Endodermal cell (in vitro differentiated cells): ENCODE data around the gene WNK4. TPM values are rescaled to one million over a fixed set of nuclear protein-coding genes. Genes with fewer than 3 reads are reported as not detected.
"Not testable (repeated sequence)": the region's sequence is repeated elsewhere in the genome, so short reads cannot be mapped to it uniquely, and the experiment has no call there.

Experiments
- DNase-seq: peaks from one replicate; pipeline ENCODE4 v3.0.0-alpha.2; 2017
- H3K27ac ChIP-seq: 2 replicates; pipeline ENCODE4 v1.5.1; 2013; ENCODE audit warnings: mild to moderate bottlenecking, low read depth, low read length, moderate library complexity
- H3K27me3 ChIP-seq: 2 replicates; pipeline ENCODE4 v1.6.1; 2013; ENCODE audit warnings: mild to moderate bottlenecking, low read length, moderate library complexity; ENCODE audit not compliant: insufficient read depth, control insufficient read depth, poor library complexity, severe bottlenecking
- H3K36me3 ChIP-seq: 2 replicates; pipeline ENCODE4 v1.7.0; 2013; ENCODE audit warnings: mild to moderate bottlenecking, low read length, moderate library complexity; ENCODE audit not compliant: control insufficient read depth, insufficient read depth
- H3K4me1 ChIP-seq: one replicate; pipeline ENCODE4 v1.7.0; 2013; ENCODE audit warnings: low read length; ENCODE audit not compliant: control insufficient read depth, insufficient read depth
- H3K4me3 ChIP-seq: 2 replicates; pipeline ENCODE4 v1.5.1; 2013; ENCODE audit warnings: mild to moderate bottlenecking, low read length, moderate library complexity
- H3K9ac ChIP-seq: 2 replicates; pipeline ENCODE4 v1.6.1; 2013; ENCODE audit warnings: mild to moderate bottlenecking, low read length, moderate library complexity; ENCODE audit not compliant: poor library complexity, severe bottlenecking; ENCODE audit errors: extremely low read depth
- H3K9me3 ChIP-seq: 2 replicates; pipeline ENCODE4 v1.6.1; 2013; ENCODE audit warnings: mild to moderate bottlenecking, low read length, moderate library complexity; ENCODE audit not compliant: control insufficient read depth
- H3K27ac Mint-ChIP-seq: 2 replicates; pipeline ENCODE4 v1.8.0; 2020; ENCODE audit warnings: mixed read lengths
- H3K27me3 Mint-ChIP-seq: 2 replicates; pipeline ENCODE4 v1.8.0; 2021; ENCODE audit warnings: mild to moderate bottlenecking, mixed read lengths; ENCODE audit not compliant: insufficient read depth
- H3K36me3 Mint-ChIP-seq: 2 replicates; pipeline ENCODE4 v1.8.0; 2020; ENCODE audit warnings: low read depth, mixed read lengths
- H3K4me1 Mint-ChIP-seq: 2 replicates; pipeline ENCODE4 v1.8.0; 2020; ENCODE audit warnings: mixed read lengths
- H3K4me3 Mint-ChIP-seq: 2 replicates; pipeline ENCODE4 v1.8.0; 2020; ENCODE audit warnings: mild to moderate bottlenecking, moderate library complexity, mixed read lengths
- H3K9me3 Mint-ChIP-seq: 2 replicates; pipeline ENCODE4 v1.8.0; 2020; ENCODE audit warnings: mild to moderate bottlenecking, mixed read lengths
- WGBS, 2 experiments: methylation state at CpG; one replicate each; pipeline versions ENCODE4 v1.1.5 to v1.1.7; 2013; ENCODE audit warnings: missing lambda C conversion rate in 2 of 2, mixed read lengths in 1 of 2; ENCODE audit not compliant: insufficient coverage in 1 of 2, insufficient read length in 1 of 2; 5-methylcytosine and 5-hydroxymethylcytosine counted together
- total RNA-seq, 2 donors: library from RNA; stranded (reverse); fragmentation: NEBNext Ultra II Directional in 1 of 2; extraction: Animal tissue kit (Norgen Biotek cat#: 25700) in 1 of 2; gene quantifications; 2 replicates in 1 of 2; 3 replicates in 1 of 2; pipeline ENCODE4 v1.2.1, GENCODE V29; 2021
- TF ChIP-seq, protein P1 (sequence below): fragments of 200-600 bp; sonication (generic); conservative IDR thresholded peaks from 2 replicates; pipeline ENCODE4 v1.5.0; 2021; ENCODE audit warnings: antibody characterized with exemption, mild to moderate bottlenecking

WNK4 gene
- total RNA-seq, 2 donors from 2014 or later, result 2.1 to 3.3 TPM

DNA sequence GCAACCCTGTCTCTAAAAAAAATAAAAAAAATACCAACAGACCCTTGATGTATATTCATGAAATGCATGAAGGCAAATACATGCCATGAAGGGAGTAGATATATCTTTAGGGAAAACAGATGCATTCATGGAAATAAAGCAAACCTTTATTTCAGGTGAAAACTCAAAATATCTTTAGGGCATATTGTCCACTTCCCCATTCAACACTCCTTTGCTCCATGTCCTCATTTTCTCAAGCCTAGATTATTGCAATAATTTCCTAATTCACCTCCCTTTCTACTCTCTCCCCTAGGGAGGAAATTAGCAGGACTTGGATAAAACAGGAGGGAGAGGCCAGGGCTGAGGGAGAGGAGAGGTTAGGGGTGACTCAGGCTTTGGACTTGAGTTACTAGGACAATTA, 12.9 kb upstream of the WNK4 start:
- peaks cover 7% of the 10 kb centered on the region for H3K4me1 Mint-ChIP-seq
- H3K27me3 Mint-ChIP-seq, result peaks cover 21% of the 10 kb centered on the region
- Histone ChIP-seq H3K4me3 (no peak overlapping the region), H3K4me1 (peaks cover 4% of the 10 kb centered on the region), H3K36me3 (no peaks in the 10 kb centered on the region), H3K27me3 (peaks cover 13% of the 10 kb centered on the region), H3K9me3 (no peaks in the 10 kb centered on the region), H3K27ac (no peak overlapping the region), H3K9ac (no peak overlapping the region)
- no peaks in the 10 kb centered on the region for H3K9me3 Mint-ChIP-seq
- TF ChIP-seq, protein P1, sequence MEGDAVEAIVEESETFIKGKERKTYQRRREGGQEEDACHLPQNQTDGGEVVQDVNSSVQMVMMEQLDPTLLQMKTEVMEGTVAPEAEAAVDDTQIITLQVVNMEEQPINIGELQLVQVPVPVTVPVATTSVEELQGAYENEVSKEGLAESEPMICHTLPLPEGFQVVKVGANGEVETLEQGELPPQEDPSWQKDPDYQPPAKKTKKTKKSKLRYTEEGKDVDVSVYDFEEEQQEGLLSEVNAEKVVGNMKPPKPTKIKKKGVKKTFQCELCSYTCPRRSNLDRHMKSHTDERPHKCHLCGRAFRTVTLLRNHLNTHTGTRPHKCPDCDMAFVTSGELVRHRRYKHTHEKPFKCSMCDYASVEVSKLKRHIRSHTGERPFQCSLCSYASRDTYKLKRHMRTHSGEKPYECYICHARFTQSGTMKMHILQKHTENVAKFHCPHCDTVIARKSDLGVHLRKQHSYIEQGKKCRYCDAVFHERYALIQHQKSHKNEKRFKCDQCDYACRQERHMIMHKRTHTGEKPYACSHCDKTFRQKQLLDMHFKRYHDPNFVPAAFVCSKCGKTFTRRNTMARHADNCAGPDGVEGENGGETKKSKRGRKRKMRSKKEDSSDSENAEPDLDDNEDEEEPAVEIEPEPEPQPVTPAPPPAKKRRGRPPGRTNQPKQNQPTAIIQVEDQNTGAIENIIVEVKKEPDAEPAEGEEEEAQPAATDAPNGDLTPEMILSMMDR, result no peak
- no peaks in the 10 kb centered on the region for H3K36me3 Mint-ChIP-seq
- H3K4me3 Mint-ChIP-seq, result no peak overlapping the region
- DNase-seq, result no peak
- no peak overlapping the region for H3K27ac Mint-ChIP-seq

DNA sequence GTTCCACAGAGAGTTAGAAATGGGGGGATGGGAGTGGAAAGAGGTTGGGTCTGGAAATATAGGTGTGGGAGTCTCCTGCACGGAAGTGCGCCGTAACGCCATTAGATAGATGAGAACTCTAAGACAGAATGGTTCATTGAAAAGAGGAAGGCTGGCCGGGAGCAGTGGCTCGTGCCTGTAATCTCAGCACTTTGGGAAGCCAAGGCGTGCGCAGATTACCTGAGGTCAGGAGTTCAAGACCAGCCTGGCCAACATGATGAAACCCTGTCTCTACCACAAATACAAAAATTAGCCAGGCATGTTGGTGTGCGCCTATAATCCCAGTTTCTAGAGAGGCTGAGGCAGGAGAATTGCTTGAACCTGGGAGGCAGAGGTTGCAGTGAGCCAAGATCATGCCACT, 12.4 kb upstream of the WNK4 start:
- H3K4me3 ChIP-seq, H3K4me1 ChIP-seq, H3K27ac Mint-ChIP-seq, H3K9me3 ChIP-seq, H3K36me3 Mint-ChIP-seq, H3K9ac ChIP-seq, H3K4me3 Mint-ChIP-seq, H3K4me1 Mint-ChIP-seq, H3K27me3 ChIP-seq, H3K27ac ChIP-seq, DNase-seq, H3K9me3 Mint-ChIP-seq, H3K36me3 ChIP-seq: not testable (repeated sequence)
- peaks cover 16% of the 10 kb centered on the region for H3K27me3 Mint-ChIP-seq
- WGBS, 2 experiments, result 89 to 92% methylated on average over 7 to 9 of the region's 9 CpGs

DNA sequence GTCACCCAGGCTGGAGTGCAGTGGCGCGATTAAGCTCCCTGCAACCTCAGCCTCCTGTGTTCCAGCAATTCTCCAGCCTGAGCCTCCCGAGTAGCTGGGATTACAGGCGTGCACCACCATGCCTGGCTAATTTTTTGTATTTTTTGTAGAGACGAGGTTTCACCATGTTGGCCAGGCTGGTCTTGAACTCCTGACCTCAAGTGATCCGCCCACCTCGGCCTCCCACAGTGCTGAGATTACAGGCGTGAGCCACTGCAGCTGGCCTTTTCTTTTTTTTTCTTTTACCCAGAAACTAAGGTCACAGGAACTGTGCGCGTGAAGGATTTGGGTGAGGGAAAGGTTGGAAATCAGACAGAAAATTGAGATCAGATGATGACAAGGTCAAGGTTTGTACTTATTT, 10.4 kb upstream of the WNK4 start:
- not testable (repeated sequence) for H3K4me1 Mint-ChIP-seq, H3K27ac ChIP-seq, H3K9me3 Mint-ChIP-seq, H3K36me3 Mint-ChIP-seq, H3K36me3 ChIP-seq, H3K9ac ChIP-seq, H3K4me1 ChIP-seq, H3K4me3 Mint-ChIP-seq, H3K27me3 ChIP-seq, H3K27ac Mint-ChIP-seq, DNase-seq, H3K4me3 ChIP-seq, H3K9me3 ChIP-seq
- WGBS, 2 experiments, result 87 to 88% methylated on average over 8 to 10 of the region's 10 CpGs
- peaks cover 16% of the 10 kb centered on the region for H3K27me3 Mint-ChIP-seq

DNA sequence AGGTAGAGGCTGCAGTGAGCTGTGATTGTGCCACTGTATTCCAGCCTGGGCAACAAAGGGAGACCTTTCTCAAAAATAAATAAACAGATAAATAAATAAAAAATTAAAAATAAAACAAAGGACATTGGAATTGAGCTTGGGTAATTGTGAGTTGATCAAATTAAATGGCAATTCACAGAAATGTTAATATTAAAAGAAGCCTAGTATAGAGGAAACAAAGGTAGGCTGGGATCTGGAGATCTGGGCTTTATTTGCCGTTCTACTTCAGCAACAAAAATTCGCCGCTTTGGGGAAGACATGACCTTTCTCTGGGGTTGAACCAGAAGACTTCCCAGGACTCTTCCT, 7.5 kb upstream of the WNK4 start:
- H3K36me3 ChIP-seq, result peaks cover 23% of the 10 kb centered on the region

More for the DNA sequence above, 7.5 kb upstream of the WNK4 start:
- peaks cover 22% of the 10 kb centered on the region for H3K36me3 Mint-ChIP-seq
- H3K9ac ChIP-seq, result peak overlapping the region; percentile 66
- no peaks in the 10 kb centered on the region for H3K9me3 Mint-ChIP-seq
- no peaks in the 10 kb centered on the region for H3K4me1 ChIP-seq
- peak overlapping the region; percentile 95 for H3K4me3 ChIP-seq
- H3K9me3 ChIP-seq, result no peaks in the 10 kb centered on the region
- WGBS, 2 experiments, result 21 to 29% methylated on average over 3 of the region's 3 CpGs
- DNase-seq, result no peak
- H3K27me3 Mint-ChIP-seq, result peaks cover 8% of the 10 kb centered on the region
- H3K4me1 Mint-ChIP-seq, result peaks cover 7% of the 10 kb centered on the region
- TF ChIP-seq, protein P1, result no peak
- H3K27ac ChIP-seq, result no peak overlapping the region
- H3K27me3 ChIP-seq, result peaks cover 4% of the 10 kb centered on the region
- H3K4me3 Mint-ChIP-seq, result peak overlapping the region; percentile 97
- peak overlapping the region; percentile 94 for H3K27ac Mint-ChIP-seq
